Measurements from ENCODE around the gene MOK.
"Not testable (repeated sequence)": the region's sequence is repeated elsewhere in the genome, so short reads cannot be mapped to it uniquely, and the experiment has no call there.

Gene MOK

GRCh38 chr14:102333795-102334705, 29.1 kb upstream of the MOK start:
- Histone ChIP-seq H3K9me2 (replicated peaks; ENCODE audit: insufficient read depth, low read length) (no peaks in the 10 kb centered on the region), H3K79me2 (ENCODE audit: insufficient read depth, low read length) (no peaks in the 10 kb centered on the region), H3K27ac (ENCODE audit: low read depth, low read length) (no peak overlapping the region), H3K27me3 (ENCODE audit: low read length) (no peaks in the 10 kb centered on the region), H3K4me3 (ENCODE audit: insufficient read depth, low read length, poor library complexity, severe bottlenecking) (no peak overlapping the region), H3K4me2 (ENCODE audit: low read depth, low read length, poor library complexity, severe bottlenecking) (no peak overlapping the region), H4K20me1 (ENCODE audit: low read depth, low read length) (no peaks in the 10 kb centered on the region), H3K36me3 (ENCODE audit: low read length) (no peaks in the 10 kb centered on the region), H3K9me3 (ENCODE audit: insufficient read depth, low read length) (no peaks in the 10 kb centered on the region), H3K9ac (ENCODE audit: low read length) (no peak overlapping the region), H3F3A (ENCODE audit: insufficient read depth) (no peaks in the 10 kb centered on the region), H2AFZ (ENCODE audit: low read depth, low read length, severe bottlenecking) (no peak overlapping the region)
- no peak for TF ChIP-seq CTCF (IDR thresholded peaks at IDR 0.05; ENCODE audit: insufficient read depth, low read length, poor library complexity, severe bottlenecking)
- no peak for TF ChIP-seq EZH2phosphoT487 (conservative IDR thresholded peaks at IDR 0.05; ENCODE audit: low read length)

GRCh38 chr14:102333390-102333789, 28.4 kb upstream of the MOK start:
- H4K20me1 ChIP-seq (ENCODE audit: low read depth, low read length): no peaks in the 10 kb centered on the region
- no peak overlapping the region for H3K9ac ChIP-seq (ENCODE audit: low read length)
- H3K27ac ChIP-seq (ENCODE audit: low read depth, low read length): no peak overlapping the region
- no peaks in the 10 kb centered on the region for H3K36me3 ChIP-seq (ENCODE audit: low read length)
- no peak overlapping the region for H3K4me2 ChIP-seq (ENCODE audit: low read depth, low read length, poor library complexity, severe bottlenecking)
- no peaks in the 10 kb centered on the region for H3K27me3 ChIP-seq (ENCODE audit: low read length)
- no peak overlapping the region for H2AFZ ChIP-seq (ENCODE audit: low read depth, low read length, severe bottlenecking)
- TF ChIP-seq CTCF (IDR thresholded peaks at IDR 0.05; ENCODE audit: insufficient read depth, low read length, poor library complexity, severe bottlenecking) (no peak), EZH2phosphoT487 (conservative IDR thresholded peaks at IDR 0.05; ENCODE audit: low read length) (no peak)
- H3F3A ChIP-seq (ENCODE audit: insufficient read depth): no peaks in the 10 kb centered on the region
- H3K79me2 ChIP-seq (ENCODE audit: insufficient read depth, low read length): no peaks in the 10 kb centered on the region
- H3K9me3 ChIP-seq (ENCODE audit: insufficient read depth, low read length): no peaks in the 10 kb centered on the region
- H3K9me2 ChIP-seq (replicated peaks; ENCODE audit: insufficient read depth, low read length): no peaks in the 10 kb centered on the region
- no peak overlapping the region for H3K4me3 ChIP-seq (ENCODE audit: insufficient read depth, low read length, poor library complexity, severe bottlenecking)

- Histone ChIP-seq H4K20me1 (ENCODE audit: low read depth, low read length) (no peaks in the 10 kb centered on the region), H3K27ac (ENCODE audit: low read depth, low read length) (no peak overlapping the region), H3K4me3 (ENCODE audit: insufficient read depth, low read length, poor library complexity, severe bottlenecking) (no peak overlapping the region), H3K9me3 (ENCODE audit: insufficient read depth, low read length) (no peaks in the 10 kb centered on the region), H3K9ac (ENCODE audit: low read length) (no peak overlapping the region), H3F3A (ENCODE audit: insufficient read depth) (no peaks in the 10 kb centered on the region), H3K36me3 (ENCODE audit: low read length) (no peaks in the 10 kb centered on the region), H3K4me2 (ENCODE audit: low read depth, low read length, poor library complexity, severe bottlenecking) (no peak overlapping the region), H3K79me2 (ENCODE audit: insufficient read depth, low read length) (no peaks in the 10 kb centered on the region), H2AFZ (ENCODE audit: low read depth, low read length, severe bottlenecking) (no peak overlapping the region), H3K9me2 (replicated peaks; ENCODE audit: insufficient read depth, low read length) (no peaks in the 10 kb centered on the region), H3K27me3 (ENCODE audit: low read length) (no peaks in the 10 kb centered on the region)
- TF ChIP-seq CTCF (IDR thresholded peaks at IDR 0.05; ENCODE audit: insufficient read depth, low read length, poor library complexity, severe bottlenecking): no peak
- no peak for TF ChIP-seq EZH2phosphoT487 (conservative IDR thresholded peaks at IDR 0.05; ENCODE audit: low read length)
Observed at GRCh38 chr14:102330806-102331205, 25.8 kb upstream of the MOK start.

- H3K9me2 ChIP-seq (replicated peaks; ENCODE audit: insufficient read depth, low read length); H3F3A ChIP-seq (ENCODE audit: insufficient read depth); H3K9me3 ChIP-seq (ENCODE audit: insufficient read depth, low read length); H3K9ac ChIP-seq (ENCODE audit: low read length); H3K4me3 ChIP-seq (ENCODE audit: insufficient read depth, low read length, poor library complexity, severe bottlenecking); H4K20me1 ChIP-seq (ENCODE audit: low read depth, low read length); H3K27me3 ChIP-seq (ENCODE audit: low read length); H3K36me3 ChIP-seq (ENCODE audit: low read length); H3K27ac ChIP-seq (ENCODE audit: low read depth, low read length); H2AFZ ChIP-seq (ENCODE audit: low read depth, low read length, severe bottlenecking); H3K79me2 ChIP-seq (ENCODE audit: insufficient read depth, low read length); H3K4me2 ChIP-seq (ENCODE audit: low read depth, low read length, poor library complexity, severe bottlenecking): not testable (repeated sequence)
Observed at GRCh38 chr14:102329381-102329780, 24.4 kb upstream of the MOK start.

Measured in SU-DHL-6 (cell line).